Epithelial cell of proximal tubule (primary cell): Measurements from ENCODE around the gene NFS1. TPM values are rescaled to one million over a fixed set of nuclear protein-coding genes. Genes with fewer than 3 reads are reported as not detected.

Experiments
- DNase-seq: peaks from one replicate; pipeline ENCODE4 v3.0.0-alpha.2; 2011; ENCODE audit warnings: low read depth
- H3K4me3 ChIP-seq: 2 replicates; pipeline ENCODE4 v1.5.1; 2011; ENCODE audit warnings: low read depth, mild to moderate bottlenecking, low read length
- total RNA-seq: library from RNA; depleted of rRNA; stranded (reverse); fragments of >200 nt; gene quantifications from 2 replicates; pipeline ENCODE4 v1.2.3, GENCODE V29; 2015
- TF ChIP-seq, protein P1 (sequence below): conservative IDR thresholded peaks from 2 replicates; pipeline ENCODE4 v1.5.1; 2012; ENCODE audit warnings: low read depth, mild to moderate bottlenecking, low read length

The NFS1 gene
- total RNA-seq, 1 donor from 2014 or later: 10.3 TPM

DNA sequence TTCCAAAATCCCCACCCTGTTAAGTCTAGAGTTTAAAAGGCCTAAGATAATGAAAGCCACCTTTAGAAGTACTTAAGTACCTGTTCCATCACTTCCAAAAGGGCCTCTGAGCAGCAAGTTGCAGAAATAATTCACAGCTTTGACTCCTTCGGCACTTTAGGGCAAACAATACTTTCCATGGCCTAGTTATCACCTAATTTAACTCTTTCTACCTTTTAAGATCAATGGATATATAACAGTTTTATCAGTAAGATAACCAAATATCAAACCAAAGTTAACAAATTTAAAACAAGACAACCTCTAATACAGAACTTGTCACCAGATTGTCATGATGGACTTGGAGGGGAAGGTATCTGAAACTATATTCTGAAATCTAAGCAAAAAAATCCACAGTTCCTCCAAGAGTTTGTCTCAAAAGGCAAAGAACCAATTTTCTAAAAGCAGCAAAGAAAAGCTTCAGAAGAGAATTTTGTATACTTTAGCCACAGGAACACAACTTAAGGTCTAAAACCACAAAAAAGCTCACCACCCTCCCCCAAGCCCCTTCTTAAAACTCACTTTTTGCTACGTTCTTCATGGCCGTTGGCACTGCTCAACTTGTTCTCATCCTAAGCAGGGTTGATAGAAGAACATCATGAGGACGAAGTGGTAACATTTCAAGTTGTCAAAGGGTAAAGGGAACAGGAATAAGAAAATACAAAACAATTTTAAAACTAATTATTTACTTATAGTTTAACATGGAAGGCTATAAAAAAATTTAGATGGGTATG, 39.4 kb upstream of the NFS1 start:
- TF ChIP-seq, protein P1, sequence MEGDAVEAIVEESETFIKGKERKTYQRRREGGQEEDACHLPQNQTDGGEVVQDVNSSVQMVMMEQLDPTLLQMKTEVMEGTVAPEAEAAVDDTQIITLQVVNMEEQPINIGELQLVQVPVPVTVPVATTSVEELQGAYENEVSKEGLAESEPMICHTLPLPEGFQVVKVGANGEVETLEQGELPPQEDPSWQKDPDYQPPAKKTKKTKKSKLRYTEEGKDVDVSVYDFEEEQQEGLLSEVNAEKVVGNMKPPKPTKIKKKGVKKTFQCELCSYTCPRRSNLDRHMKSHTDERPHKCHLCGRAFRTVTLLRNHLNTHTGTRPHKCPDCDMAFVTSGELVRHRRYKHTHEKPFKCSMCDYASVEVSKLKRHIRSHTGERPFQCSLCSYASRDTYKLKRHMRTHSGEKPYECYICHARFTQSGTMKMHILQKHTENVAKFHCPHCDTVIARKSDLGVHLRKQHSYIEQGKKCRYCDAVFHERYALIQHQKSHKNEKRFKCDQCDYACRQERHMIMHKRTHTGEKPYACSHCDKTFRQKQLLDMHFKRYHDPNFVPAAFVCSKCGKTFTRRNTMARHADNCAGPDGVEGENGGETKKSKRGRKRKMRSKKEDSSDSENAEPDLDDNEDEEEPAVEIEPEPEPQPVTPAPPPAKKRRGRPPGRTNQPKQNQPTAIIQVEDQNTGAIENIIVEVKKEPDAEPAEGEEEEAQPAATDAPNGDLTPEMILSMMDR: no peak
- H3K4me3 ChIP-seq: peak overlapping the region; percentile 9
- no peak for DNase-seq

DNA sequence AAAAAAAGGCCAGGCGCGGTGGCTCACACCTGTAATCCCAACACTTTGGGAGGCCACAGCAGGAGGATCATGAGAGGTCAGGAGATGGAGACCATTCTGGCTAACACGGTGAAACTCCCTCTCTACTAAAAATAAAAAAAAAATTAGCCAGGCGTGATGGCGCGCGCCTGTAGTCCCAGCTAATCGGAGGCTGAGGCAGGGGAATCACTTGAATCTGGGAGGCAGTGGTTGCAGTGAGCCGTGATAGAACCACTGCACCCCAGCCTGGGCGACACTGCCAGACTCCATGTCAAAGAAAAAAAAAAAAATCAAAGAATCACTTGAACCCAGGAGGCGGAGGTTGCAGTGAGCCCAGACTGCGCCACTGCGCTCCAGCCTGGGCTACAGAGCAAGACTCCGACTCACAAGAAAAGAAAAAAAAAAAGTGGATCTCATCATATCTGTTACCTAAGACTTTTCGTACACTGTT, 38.7 kb upstream of the NFS1 start:
- TF ChIP-seq, protein P1: no peak
- H3K4me3 ChIP-seq: no peak overlapping the region
- no peak for DNase-seq

DNA sequence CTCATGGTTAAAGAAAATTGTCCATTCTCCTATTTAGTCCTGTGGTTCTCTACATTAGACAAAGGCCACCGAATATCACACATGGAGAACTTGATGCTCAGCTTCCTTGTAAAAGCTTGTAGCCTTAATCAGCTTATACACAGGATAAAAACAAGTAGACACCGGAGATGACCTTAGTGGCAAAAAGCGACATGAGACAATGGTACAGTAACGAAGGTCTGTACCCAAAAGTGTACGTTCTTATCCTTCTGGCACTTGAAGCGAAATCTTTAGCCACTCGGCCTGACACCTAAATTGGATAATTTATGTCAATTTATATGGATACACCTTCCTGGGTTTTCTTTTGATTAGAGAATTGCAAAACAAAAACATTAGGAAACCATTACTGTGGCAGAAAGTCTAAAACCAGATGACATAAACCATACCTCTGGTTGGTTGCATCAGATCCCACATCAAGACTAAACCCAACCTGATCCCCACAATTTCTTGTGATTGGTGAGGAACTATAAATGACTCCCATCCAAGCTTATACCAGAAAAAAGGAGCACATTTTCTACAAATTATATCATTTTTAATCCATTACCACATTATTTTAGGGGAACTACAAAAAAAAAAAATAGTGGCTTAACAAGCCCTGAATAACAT, 36.8 kb upstream of the NFS1 start:
- H3K4me3 ChIP-seq: no peak overlapping the region
- TF ChIP-seq, protein P1: no peak

DNA sequence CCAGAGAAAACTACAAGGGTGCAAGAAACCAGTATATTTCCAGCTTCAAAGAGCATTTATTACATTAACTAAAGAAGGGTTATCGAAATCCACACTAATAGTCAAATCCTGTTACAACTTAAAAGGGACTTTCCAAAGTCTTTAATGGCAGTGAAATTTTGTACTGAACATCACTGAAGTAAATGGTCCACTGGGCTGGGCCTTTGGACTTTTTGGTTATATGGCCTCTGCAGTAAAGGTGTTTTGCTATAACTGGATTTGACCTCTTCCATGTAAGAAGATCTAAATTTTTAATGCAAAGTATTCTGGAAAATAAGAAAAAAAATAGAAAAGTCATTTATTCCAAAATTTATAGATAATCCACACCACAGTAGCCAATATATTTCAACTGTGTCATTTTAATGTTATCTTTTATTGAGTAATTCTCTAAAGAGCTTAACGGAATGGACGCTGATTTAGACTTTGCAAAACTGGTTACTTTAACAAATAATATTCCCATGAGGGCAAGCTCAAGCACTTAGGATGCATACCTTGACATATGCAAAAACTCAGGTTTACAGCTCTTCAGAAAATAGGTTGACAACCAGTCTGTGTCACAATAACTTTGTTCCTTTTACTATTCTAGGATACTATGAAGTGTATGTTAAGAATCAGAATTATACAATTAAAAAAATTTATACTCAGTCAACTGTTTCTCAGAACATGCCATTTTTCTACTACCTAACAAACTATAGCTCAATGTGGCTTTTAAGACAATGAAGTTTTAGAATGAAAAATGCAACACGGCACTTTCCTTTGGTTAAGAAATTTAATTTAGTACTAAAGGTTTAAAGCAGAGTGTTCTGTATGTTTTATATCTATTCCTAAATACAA, 35.9 kb upstream of the NFS1 start:
- DNase-seq: no peak
- no peak overlapping the region for H3K4me3 ChIP-seq
- TF ChIP-seq, protein P1: no peak

More for the DNA sequence above, 36.8 kb upstream of the NFS1 start:
- DNase-seq: no peak

DNA sequence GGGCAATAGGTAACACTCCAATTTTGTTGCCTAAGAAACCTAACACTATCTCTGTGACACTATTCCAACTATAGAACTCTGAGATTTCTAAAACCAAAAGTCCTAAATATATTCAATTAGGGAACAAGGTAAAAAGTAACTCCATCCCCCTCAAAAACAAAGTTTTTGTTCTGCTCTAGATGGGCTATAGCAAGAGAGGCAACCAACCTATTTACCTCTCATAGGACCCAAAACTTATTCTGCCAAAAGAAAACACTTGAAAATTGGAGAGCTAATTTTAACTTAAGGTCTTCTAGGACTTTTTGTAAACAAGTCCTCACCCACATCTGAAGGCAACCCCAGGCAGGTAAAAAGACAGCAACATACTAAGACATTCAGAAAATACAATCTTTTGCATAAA, 35.2 kb upstream of the NFS1 start:
- H3K4me3 ChIP-seq: no peak overlapping the region
- DNase-seq: no peak
- TF ChIP-seq, protein P1: no peak

DNA sequence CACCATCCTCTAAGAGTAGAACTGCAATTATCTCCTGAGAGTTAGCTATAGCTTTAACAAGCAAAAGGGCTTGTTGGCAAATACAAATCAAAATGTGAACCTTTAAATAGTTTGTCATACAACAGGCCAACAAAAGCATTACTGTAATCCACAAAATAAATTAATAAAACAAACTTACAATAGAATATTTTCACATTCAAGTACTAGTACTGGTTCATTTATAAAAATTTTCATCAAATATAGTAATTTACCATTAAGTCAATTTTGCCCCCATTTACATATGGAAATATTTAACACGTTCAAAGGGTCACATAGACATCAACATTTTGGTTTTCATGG, 33.5 kb upstream of the NFS1 start:
- TF ChIP-seq, protein P1: no peak
- H3K4me3 ChIP-seq: no peak overlapping the region
- DNase-seq: no peak
